ENCODE data around the gene ELF5. TPM values are rescaled to one million over a fixed set of nuclear protein-coding genes. Genes with fewer than 3 reads are reported as not detected.

ELF5 gene
- total RNA-seq, 2 experiments from 2014 or later: not detected

DNA sequence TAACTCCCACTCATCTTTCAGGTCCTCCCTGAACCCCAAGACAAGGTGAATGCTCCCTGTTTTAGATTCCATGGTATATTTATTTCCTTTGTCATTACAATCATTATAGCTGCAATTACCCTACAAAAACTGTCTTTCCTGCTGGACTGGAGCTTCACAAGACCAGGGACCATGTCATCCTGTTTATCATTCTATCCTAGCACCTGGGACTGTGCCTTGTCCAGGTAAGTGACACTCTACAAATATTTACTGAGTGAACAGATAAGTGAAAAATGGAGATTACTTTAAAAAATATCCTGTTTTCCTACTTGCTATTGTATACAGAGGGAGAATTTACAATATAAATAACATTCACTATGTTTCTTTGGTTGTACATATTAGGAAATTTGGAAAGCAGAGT lies 22.5 kb upstream of the ELF5 start:
- ChIA-PET CTCF (interaction anchor here (1.1 to 1.8 kb wide), 2 partner anchors 12 to 13 kb away, joined by 3 to 4 read pairs; no protein-coding TSS in a partner anchor), POLR2A (no interaction called here)
- intact Hi-C loops (cut with micrococcal nuclease): no loop called here
- no peaks in the 10 kb centered on the region for H3K4me1 Mint-ChIP-seq (ENCODE audit: low read depth)
- H3K4me3 Mint-ChIP-seq: no peak overlapping the region
- H3K27me3 Mint-ChIP-seq: peaks cover 15% of the 10 kb centered on the region
- H3K36me3 Mint-ChIP-seq: no peaks in the 10 kb centered on the region
- H3K9me3 Mint-ChIP-seq: peaks cover 6% of the 10 kb centered on the region
- H3K27ac Mint-ChIP-seq: no peak overlapping the region
- no peak for DNase-seq

DNA sequence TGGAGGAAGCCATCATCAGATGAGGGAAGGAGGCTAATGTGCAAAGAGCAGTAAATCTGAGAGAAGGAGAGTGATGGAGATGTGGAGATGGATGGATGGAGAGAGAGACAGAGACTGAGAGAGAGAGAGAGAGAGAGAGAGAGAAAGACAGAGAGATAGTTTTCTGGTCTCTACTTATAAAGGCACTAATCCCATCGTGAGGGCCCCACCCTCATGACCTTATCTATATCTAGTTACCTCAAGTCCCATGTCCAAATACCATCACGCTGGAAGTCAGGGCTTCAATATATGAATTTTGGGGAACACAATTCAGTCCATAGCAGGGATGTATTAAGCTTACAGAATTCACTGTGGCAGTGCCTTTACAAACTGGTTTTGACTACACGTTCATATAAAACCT lies 21.2 kb upstream of the ELF5 start:
- DNase-seq: no peak
- ChIA-PET CTCF (no interaction called here), POLR2A (no interaction called here)
- Mint-ChIP-seq H3K4me3 (no peak overlapping the region), H3K27ac (no peak overlapping the region), H3K9me3 (peaks cover 6% of the 10 kb centered on the region), H3K4me1 (ENCODE audit: low read depth) (no peaks in the 10 kb centered on the region), H3K27me3 (peaks cover 17% of the 10 kb centered on the region), H3K36me3 (no peaks in the 10 kb centered on the region)
- intact Hi-C loops (cut with micrococcal nuclease): no loop called here

DNA sequence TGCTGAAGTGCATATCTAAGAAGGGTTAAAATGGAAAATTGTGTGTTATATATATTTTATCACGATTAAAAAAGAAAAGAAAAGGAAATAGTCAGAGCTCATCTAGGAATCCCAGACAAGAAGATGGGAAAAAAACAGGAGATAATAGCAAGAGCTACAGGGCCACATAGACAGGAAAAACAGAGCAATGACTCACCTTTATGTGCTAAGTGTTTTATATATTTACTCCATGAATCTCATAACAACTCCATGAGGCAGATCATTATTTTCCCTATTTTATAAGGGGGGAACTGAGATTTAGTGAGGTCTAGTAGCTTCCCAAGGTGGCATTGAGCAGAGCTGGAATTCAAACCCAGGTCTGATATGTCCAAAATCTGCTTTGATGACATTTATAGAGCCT lies 18.1 kb upstream of the ELF5 start:
- Mint-ChIP-seq H3K4me3 (no peak overlapping the region), H3K27ac (no peak overlapping the region), H3K4me1 (ENCODE audit: low read depth) (no peaks in the 10 kb centered on the region), H3K36me3 (no peaks in the 10 kb centered on the region), H3K27me3 (peaks cover 14% of the 10 kb centered on the region), H3K9me3 (peaks cover 6% of the 10 kb centered on the region)
- intact Hi-C loops (cut with micrococcal nuclease): no loop called here
- CTCF ChIA-PET: interaction anchor here (0.7 to 1.4 kb wide), 2 partner anchors 17 to 55 kb away, joined by 3 read pairs; no protein-coding TSS in a partner anchor
- DNase-seq: no peak
- POLR2A ChIA-PET: no interaction called here

DNA sequence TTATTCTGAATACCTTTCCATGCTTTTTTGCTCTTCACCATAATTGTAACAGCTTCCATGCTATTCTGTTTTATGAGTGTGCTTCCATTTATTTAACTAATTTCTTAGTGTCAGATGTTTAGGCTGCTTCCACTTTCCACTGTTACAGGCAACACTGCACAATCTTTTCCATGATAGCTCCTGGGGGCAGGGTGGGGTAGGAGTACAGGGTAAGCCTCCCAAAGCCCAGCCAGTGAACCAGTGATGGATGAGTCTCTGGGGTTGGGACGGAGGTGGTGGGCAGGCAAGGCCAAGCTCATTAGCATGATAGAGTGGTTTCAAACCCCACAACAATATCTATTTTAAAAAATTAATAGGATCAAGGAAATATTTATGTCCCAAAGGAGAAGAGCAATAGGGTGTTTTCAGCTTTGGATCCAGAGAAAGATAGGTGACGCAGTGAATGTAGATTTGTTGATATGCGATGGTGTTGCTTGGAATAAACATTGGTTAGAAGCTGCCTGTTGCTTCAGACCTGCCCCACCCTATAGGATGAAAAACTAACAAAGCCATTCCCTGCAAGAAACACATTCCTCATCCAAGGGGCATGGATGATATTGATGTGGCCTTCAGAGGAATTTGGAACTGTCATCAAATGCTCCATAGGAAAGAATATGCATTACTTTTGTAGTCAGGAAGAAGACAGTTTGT lies 17.1 kb upstream of the ELF5 start:
- intact Hi-C loops (cut with micrococcal nuclease): no loop called here
- Mint-ChIP-seq H3K27me3 (peaks cover 14% of the 10 kb centered on the region), H3K9me3 (peaks cover 6% of the 10 kb centered on the region), H3K4me1 (ENCODE audit: low read depth) (no peaks in the 10 kb centered on the region), H3K4me3 (no peak overlapping the region), H3K27ac (no peak overlapping the region), H3K36me3 (no peaks in the 10 kb centered on the region)
- ChIA-PET CTCF (no interaction called here), POLR2A (no interaction called here)
- DNase-seq: no peak

DNA sequence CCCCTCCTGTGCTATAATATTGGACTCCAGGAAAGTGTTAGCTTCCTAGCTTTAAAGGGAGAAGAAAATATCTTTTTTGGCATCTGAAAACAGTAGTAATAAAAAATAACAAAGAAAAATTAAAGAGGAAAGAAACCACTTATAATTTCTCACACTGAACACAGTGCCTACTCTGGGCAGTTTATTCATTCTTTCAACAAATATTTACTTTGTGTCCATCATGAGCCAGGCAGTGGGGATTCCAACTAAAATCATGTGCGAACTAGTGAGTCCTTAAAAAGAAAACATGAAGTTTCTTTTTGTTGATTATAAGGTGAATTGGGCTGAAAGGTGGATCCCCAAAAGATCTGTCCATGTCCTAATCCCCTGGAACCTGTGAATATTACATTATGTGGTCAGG lies 16.0 kb upstream of the ELF5 start:
- POLR2A ChIA-PET: interaction anchor here (0.6 kb wide), 1 partner anchor 353 kb away, joined by 3 read pairs; no protein-coding TSS in a partner anchor
- Mint-ChIP-seq H3K9me3 (peaks cover 3% of the 10 kb centered on the region), H3K36me3 (no peaks in the 10 kb centered on the region), H3K27ac (no peak overlapping the region), H3K4me1 (ENCODE audit: low read depth) (no peaks in the 10 kb centered on the region), H3K27me3 (peaks cover 14% of the 10 kb centered on the region), H3K4me3 (no peak overlapping the region)
- intact Hi-C loops (cut with micrococcal nuclease): no loop called here
- CTCF ChIA-PET: no interaction called here
- DNase-seq: no peak

DNA sequence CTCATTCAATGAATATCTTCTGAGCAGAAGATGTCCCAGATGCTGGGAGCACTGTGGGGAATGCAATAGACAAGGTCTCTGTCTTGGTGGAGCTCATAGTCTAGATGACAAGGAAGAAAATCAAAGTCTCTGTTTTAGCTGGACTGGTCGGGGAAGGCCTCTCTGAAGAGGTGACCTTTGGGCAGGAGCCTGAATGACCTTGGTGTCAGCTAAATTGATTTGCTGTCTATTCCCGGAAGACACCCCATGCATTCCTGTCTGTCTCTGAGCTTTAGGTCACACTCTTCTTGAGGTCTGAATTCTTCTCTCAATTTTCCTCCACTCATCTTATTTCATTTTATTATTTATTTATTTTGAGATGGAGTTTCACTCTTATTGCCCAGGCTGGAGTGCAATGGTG lies 14.5 kb upstream of the ELF5 start:
- no peaks in the 10 kb centered on the region for H3K4me1 Mint-ChIP-seq (ENCODE audit: low read depth)
- H3K27ac Mint-ChIP-seq: no peak overlapping the region
- H3K4me3 Mint-ChIP-seq: no peak overlapping the region
- H3K27me3 Mint-ChIP-seq: peaks cover 14% of the 10 kb centered on the region
- DNase-seq: no peak
- ChIA-PET CTCF (interaction anchor here (1.7 kb wide), 1 partner anchor 15 kb away, joined by 4 read pairs; no protein-coding TSS in a partner anchor), POLR2A (no interaction called here)
- H3K9me3 Mint-ChIP-seq: no peaks in the 10 kb centered on the region
- intact Hi-C loops (cut with micrococcal nuclease): no loop called here
- H3K36me3 Mint-ChIP-seq: no peaks in the 10 kb centered on the region

DNA sequence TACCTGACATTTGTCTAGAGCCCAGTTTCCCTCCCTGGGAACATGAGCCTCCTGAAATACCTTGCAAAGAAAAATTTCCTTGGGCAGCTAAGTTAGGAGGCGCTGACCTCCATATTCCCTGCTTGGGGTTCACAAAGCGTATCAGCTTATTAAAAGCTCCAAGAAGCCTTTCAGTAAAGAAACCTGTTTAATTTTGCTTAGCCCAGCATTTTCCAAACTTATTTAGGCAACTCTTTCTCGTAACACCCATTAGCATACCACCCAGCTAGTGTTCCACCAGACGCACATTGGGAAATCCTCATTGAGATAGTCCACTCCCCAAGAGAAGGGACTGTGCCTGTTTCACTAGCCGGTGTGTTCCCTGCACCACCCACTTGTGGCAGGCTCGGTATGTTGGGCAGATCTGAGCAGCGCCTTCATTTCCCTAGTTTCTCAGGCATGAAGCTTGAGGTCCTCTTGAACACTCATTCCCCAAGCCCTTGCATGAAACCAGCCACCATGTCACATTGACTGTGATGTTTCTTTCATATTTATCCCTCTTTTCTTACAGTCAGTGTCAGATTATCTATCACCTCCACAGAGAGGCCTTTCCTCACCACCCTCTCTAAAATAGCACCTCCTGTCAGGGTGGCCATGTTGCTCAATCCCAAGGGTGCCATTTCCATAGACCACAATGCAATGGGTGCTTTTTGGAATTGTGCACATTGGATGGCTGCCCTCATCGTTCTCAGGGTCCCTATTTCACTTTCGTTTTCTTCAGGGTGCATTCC lies 12.5 kb upstream of the ELF5 start:
- CTCF ChIA-PET: interaction anchor here (1.1 kb wide), 1 partner anchor 11 kb away, joined by 3 read pairs; no protein-coding TSS in a partner anchor
- POLR2A ChIA-PET: no interaction called here
- intact Hi-C loops (cut with micrococcal nuclease): no loop called here

DNA sequence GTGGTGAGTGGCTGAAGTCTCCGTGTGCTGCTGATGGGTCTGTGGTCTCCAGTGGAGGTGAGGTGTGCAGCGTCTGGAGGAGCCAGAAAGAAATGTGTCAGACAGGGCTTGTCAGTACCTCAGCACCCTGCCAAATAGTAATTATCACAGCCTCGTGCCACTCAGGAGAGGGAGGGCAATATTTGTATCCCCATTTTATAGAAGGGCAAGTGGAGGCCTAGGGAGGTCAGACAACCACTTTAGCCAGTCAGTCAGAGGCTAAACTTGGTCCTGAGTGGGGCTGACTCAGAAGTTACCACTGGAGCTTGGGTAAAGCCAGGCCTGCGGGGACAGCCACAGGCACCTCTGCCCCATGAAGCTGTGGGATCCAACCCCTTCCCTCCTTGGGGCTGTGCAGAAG lies 11.5 kb upstream of the ELF5 start:
- intact Hi-C loops (cut with micrococcal nuclease): no loop called here
- DNase-seq: no peak
- Mint-ChIP-seq H3K4me1 (ENCODE audit: low read depth) (no peaks in the 10 kb centered on the region), H3K4me3 (no peak overlapping the region), H3K27me3 (peaks cover 11% of the 10 kb centered on the region), H3K27ac (no peak overlapping the region), H3K36me3 (no peaks in the 10 kb centered on the region), H3K9me3 (no peaks in the 10 kb centered on the region)
- CTCF ChIA-PET: interaction anchor here (1.1 to 1.3 kb wide), 2 partner anchors 12 to 57 kb away, joined by 3 read pairs; no protein-coding TSS in a partner anchor
- POLR2A ChIA-PET: no interaction called here

More for the DNA sequence above, 12.5 kb upstream of the ELF5 start:
- peaks cover 13% of the 10 kb centered on the region for H3K27me3 Mint-ChIP-seq
- no peak for DNase-seq
- H3K4me1 Mint-ChIP-seq (ENCODE audit: low read depth): no peaks in the 10 kb centered on the region
- H3K36me3 Mint-ChIP-seq: no peaks in the 10 kb centered on the region
- no peak overlapping the region for H3K4me3 Mint-ChIP-seq
- no peaks in the 10 kb centered on the region for H3K9me3 Mint-ChIP-seq
- H3K27ac Mint-ChIP-seq: no peak overlapping the region

DNA sequence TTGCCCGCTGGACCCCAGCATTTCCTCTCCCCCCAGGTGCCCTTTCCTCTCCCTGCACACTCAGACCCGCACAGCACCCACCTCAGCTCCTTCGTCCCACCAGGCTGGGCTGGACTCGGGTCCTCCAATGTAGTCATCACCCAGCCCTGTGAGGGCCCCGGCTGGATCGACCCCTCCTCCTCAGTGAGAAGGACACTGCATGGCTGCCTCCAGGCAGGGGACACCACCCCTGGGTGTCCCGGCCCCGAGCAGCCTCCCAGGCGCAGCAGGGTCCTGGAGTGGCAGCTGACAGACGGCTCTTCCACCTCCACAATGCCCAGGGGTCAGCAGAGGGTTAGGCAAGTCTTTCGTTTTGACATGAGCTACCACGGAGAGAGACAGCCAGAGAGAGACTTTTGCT lies 11.1 kb upstream of the ELF5 start:
- peaks cover 8% of the 10 kb centered on the region for H3K27me3 Mint-ChIP-seq
- no peak overlapping the region for H3K4me3 Mint-ChIP-seq
- ChIA-PET CTCF (interaction anchor here (0.7 to 1.3 kb wide), 2 partner anchors 11 to 57 kb away, joined by 3 read pairs; no protein-coding TSS in a partner anchor), POLR2A (no interaction called here)
- no peak for DNase-seq
- H3K36me3 Mint-ChIP-seq: no peaks in the 10 kb centered on the region
- H3K27ac Mint-ChIP-seq: no peak overlapping the region
- H3K4me1 Mint-ChIP-seq (ENCODE audit: low read depth): no peaks in the 10 kb centered on the region
- H3K9me3 Mint-ChIP-seq: no peaks in the 10 kb centered on the region
- intact Hi-C loops (cut with micrococcal nuclease): no loop called here

DNA sequence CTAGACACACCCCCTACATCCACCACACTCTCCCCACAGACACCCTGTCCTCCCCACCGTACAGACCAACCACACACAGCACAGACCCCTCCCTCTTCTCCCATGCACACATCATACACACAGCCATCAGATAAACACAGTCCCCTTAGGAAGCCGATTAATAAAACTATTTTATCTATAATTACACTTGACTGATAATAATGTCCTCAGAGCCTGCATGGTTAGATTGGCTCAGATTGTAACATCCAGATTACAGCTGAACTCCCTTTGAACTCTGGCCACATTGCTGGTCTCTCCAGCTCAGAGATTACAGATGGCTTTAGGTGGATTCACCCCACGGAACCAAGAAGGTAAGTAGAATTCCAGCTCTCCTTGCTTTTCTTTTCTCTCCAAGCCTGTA lies 9.5 kb upstream of the ELF5 start:
- no peak for DNase-seq
- Mint-ChIP-seq H3K4me1 (ENCODE audit: low read depth) (no peaks in the 10 kb centered on the region), H3K4me3 (no peak overlapping the region), H3K36me3 (no peaks in the 10 kb centered on the region), H3K9me3 (no peaks in the 10 kb centered on the region), H3K27me3 (no peaks in the 10 kb centered on the region), H3K27ac (no peak overlapping the region)
- CTCF ChIA-PET: no interaction called here
- POLR2A ChIA-PET: no interaction called here
- intact Hi-C loops (cut with micrococcal nuclease): no loop called here

DNA sequence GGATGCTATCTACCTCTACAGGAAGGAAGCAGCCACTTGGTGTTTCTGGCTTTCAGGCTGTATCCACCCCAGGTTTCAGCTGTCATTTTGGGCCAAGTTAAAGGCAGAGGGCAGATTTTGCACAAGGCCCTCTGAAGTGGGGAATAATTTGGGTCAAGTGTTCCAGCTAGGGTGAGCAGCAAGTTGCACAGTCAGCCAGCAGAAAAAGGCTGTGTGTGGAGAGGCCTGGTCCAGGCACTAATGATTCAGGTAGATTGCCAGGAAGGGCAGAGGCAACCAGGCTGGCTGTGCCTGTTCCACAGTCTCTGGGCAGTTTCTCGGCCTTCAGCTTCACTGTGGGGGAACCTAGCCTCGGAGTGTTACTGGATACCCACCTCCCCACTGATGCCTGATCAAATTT lies 8.6 kb upstream of the ELF5 start:
- ChIA-PET POLR2A (no interaction called here), CTCF (no interaction called here)
- Mint-ChIP-seq H3K36me3 (no peaks in the 10 kb centered on the region), H3K4me1 (ENCODE audit: low read depth) (no peaks in the 10 kb centered on the region), H3K9me3 (no peaks in the 10 kb centered on the region), H3K4me3 (no peak overlapping the region), H3K27me3 (no peaks in the 10 kb centered on the region), H3K27ac (no peak overlapping the region)
- no peak for DNase-seq
- intact Hi-C loops (cut with micrococcal nuclease): no loop called here

DNA sequence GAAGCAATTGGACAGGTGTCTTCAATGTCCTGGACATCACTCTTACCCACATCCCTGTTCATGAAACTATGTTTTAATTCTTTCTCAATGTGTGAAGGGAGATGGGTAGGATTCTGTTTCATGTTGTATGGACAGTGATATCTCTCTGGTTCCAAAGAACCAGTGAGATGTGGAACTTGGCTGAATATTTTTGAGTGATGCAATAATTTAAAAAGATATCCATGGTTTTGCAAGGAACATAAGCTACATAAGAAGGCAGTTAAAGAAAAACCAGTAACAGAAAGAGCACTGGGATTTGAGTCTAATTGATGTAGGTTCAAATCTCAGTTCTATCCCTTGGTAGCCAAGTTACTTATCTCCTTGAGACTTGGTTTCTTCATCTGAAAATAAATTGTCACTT lies 7.7 kb upstream of the ELF5 start:
- DNase-seq: no peak
- H3K4me3 Mint-ChIP-seq: no peak overlapping the region
- no peaks in the 10 kb centered on the region for H3K9me3 Mint-ChIP-seq
- H3K27me3 Mint-ChIP-seq: no peaks in the 10 kb centered on the region
- ChIA-PET POLR2A (no interaction called here), CTCF (no interaction called here)
- no peak overlapping the region for H3K27ac Mint-ChIP-seq
- no peaks in the 10 kb centered on the region for H3K36me3 Mint-ChIP-seq
- intact Hi-C loops (cut with micrococcal nuclease): no loop called here
- no peaks in the 10 kb centered on the region for H3K4me1 Mint-ChIP-seq (ENCODE audit: low read depth)
